Keratinocyte (primary cell): Measurements from ENCODE around the gene AOPEP. TPM values are rescaled to one million over a fixed set of nuclear protein-coding genes. Genes with fewer than 3 reads are reported as not detected.

ENCODE experiments used
- DNase-seq: peaks from one replicate; pipeline ENCODE4 v3.0.0-alpha.2; 2011; ENCODE audit warnings: low read depth, missing footprints, low spot score
- FAIRE-seq: peaks from 2 replicates; lab custom pipeline; 2011; peaks lifted over from hg19 to GRCh38; lab: Jason Lieb, UNC
- H2AFZ ChIP-seq: 2 replicates; pipeline ENCODE4 v1.6.0; 2012; ENCODE audit warnings: low read length, control low read depth, inconsistent platforms; ENCODE audit not compliant: control insufficient read depth
- H3K27ac ChIP-seq: 2 replicates; pipeline ENCODE4 v1.5.1; 2011; ENCODE audit warnings: low read length; ENCODE audit not compliant: control insufficient read depth, insufficient read depth
- H3K27me3 ChIP-seq: 3 replicates; pipeline ENCODE4 v1.6.0; 2011; ENCODE audit warnings: low read length; ENCODE audit not compliant: control insufficient read depth, insufficient read depth; ENCODE audit errors: extremely low read depth
- H3K36me3 ChIP-seq, 2 experiments: 2 replicates in 1 of 2; 3 replicates in 1 of 2; pipeline ENCODE4 v1.5.1; 2011; ENCODE audit warnings: low read length in 2 of 2, mild to moderate bottlenecking in 1 of 2; ENCODE audit not compliant: control insufficient read depth in 2 of 2, insufficient read depth in 2 of 2; ENCODE audit errors: extremely low read depth in 1 of 2
- H3K4me1 ChIP-seq: 3 replicates; pipeline ENCODE4 v1.5.1; 2011; ENCODE audit warnings: low read length; ENCODE audit not compliant: control insufficient read depth, insufficient read depth; ENCODE audit errors: extremely low read depth
- H3K4me2 ChIP-seq: 3 replicates; pipeline ENCODE4 v1.6.0; 2011; ENCODE audit warnings: low read depth, low read length; ENCODE audit not compliant: control insufficient read depth, insufficient read depth; ENCODE audit errors: extremely low read depth
- H3K4me3 ChIP-seq, 3 experiments: fragments of 200-600 bp in 1 of 3; sonication (generic) in 1 of 3; 2 replicates in 2 of 3; 3 replicates in 1 of 3; pipeline ENCODE4 v1.5.1; 2011 to 2016; ENCODE audit warnings: low read length in 3 of 3, mild to moderate bottlenecking in 3 of 3, control low read depth in 2 of 3, inconsistent platforms in 1 of 3, low read depth in 1 of 3, mixed read lengths in 1 of 3, mixed run types in 1 of 3, moderate library complexity in 1 of 3; ENCODE audit not compliant: control insufficient read depth in 2 of 3, insufficient read depth in 2 of 3; ENCODE audit errors: extremely low read depth in 1 of 3
- H3K79me2 ChIP-seq: 2 replicates; pipeline ENCODE4 v1.6.0; 2012; ENCODE audit warnings: low read length; ENCODE audit not compliant: control insufficient read depth, insufficient read depth
- H3K9ac ChIP-seq: 3 replicates; pipeline ENCODE4 v1.6.0; 2011; ENCODE audit warnings: low read length; ENCODE audit not compliant: control insufficient read depth, insufficient read depth; ENCODE audit errors: extremely low read depth
- H3K9me1 ChIP-seq: 3 replicates; pipeline ENCODE4 v1.6.0; 2011; ENCODE audit warnings: low read length; ENCODE audit not compliant: control insufficient read depth, insufficient read depth; ENCODE audit errors: extremely low read depth
- H3K9me3 ChIP-seq: 2 replicates; pipeline ENCODE4 v1.5.1; 2012; ENCODE audit warnings: low read depth, low read length; ENCODE audit not compliant: control insufficient read depth
- H4K20me1 ChIP-seq: 3 replicates; pipeline ENCODE4 v1.6.0; 2011; ENCODE audit warnings: low read length; ENCODE audit not compliant: control insufficient read depth, insufficient read depth; ENCODE audit errors: extremely low read depth
- EZH2 ChIP-seq: IDR thresholded peaks from one replicate; pipeline ENCODE4 v1.6.1; 2012; ENCODE audit warnings: inconsistent platforms, mild to moderate bottlenecking, low read length, moderate library complexity
- dilution Hi-C: fragments of 300-500 bp; cut with MboI; formaldehyde crosslinking; loops from one replicate; pipeline ENCODE4 v1.7.0; 2020; ENCODE audit warnings: low sequenced_read_pairs; ENCODE audit not compliant: extremely low pct_ligation_motif_present
- polyA plus RNA-seq, 5 experiments: library from polyadenylated mRNA; depleted of rRNA in 3 of 5; stranded (reverse) in 3 of 5; stranded (forward) in 1 of 5; unstranded in 1 of 5; fragments of >200 nt; gene quantifications; 1 replicate in 1 of 5; 2 replicates in 3 of 5; 3 replicates in 1 of 5; pipeline versions ENCODE4 v1.2.1 to v1.2.3, GENCODE V29; 2011 to 2012; ENCODE audit warnings: missing spikeins in 2 of 5, low read depth in 1 of 5, low replicate concordance in 1 of 5
- TF ChIP-seq, protein P1 (sequence below), 3 experiments: IDR thresholded peaks in 1 of 3; conservative IDR thresholded peaks in 1 of 3; optimal IDR thresholded peaks in 1 of 3; 2 replicates in 2 of 3; 3 replicates in 1 of 3; pipeline versions ENCODE3 to v1.5.1; 2011; ENCODE audit warnings: low read length in 3 of 3, mild to moderate bottlenecking in 3 of 3, moderate library complexity in 2 of 3, control low read depth in 1 of 3, inconsistent platforms in 1 of 3; ENCODE audit not compliant: insufficient read depth in 2 of 3; ENCODE audit errors: extremely low read depth in 1 of 3

AOPEP gene
- polyA plus RNA-seq, 1 donor (not counting 4 experiments of a cell fraction or from before 2014, with no cell fraction given): 27.0 TPM

DNA sequence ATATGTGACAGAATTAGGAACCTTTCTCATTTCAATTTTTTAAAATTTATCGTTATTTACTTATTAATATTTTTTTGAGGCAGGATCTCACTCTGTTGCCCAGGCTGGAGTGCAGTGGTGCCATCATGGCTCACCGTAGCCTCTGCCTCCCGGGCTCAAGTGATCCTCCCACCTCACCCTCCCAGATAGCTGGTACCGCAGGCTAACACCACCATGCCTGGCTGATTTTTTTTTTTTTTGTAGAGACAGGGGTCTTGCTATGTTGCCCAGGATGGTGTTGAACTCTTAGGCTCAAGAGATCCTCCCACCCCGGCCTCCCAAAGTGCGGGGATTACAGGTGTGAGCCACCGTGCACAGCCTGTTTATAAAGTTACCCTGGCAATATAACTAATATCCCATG, 275.2 kb downstream of the AOPEP start:
- Histone ChIP-seq H3K79me2 (peaks cover 16% of the 10 kb centered on the region), H4K20me1 (no peaks in the 10 kb centered on the region), H3K27me3 (no peaks in the 10 kb centered on the region), H3K27ac (no peak overlapping the region), H3K36me3 (no peaks in the 10 kb centered on the region), H3K4me3 (no peak overlapping the region), H3K9me1 (no peaks in the 10 kb centered on the region), H3K9me3 (no peaks in the 10 kb centered on the region), H3K9ac (no peak overlapping the region), H3K4me1 (peaks cover 4% of the 10 kb centered on the region), H2AFZ (no peak overlapping the region), H3K4me2 (no peak overlapping the region)
- TF ChIP-seq EZH2: no peak
- TF ChIP-seq, protein P1, sequence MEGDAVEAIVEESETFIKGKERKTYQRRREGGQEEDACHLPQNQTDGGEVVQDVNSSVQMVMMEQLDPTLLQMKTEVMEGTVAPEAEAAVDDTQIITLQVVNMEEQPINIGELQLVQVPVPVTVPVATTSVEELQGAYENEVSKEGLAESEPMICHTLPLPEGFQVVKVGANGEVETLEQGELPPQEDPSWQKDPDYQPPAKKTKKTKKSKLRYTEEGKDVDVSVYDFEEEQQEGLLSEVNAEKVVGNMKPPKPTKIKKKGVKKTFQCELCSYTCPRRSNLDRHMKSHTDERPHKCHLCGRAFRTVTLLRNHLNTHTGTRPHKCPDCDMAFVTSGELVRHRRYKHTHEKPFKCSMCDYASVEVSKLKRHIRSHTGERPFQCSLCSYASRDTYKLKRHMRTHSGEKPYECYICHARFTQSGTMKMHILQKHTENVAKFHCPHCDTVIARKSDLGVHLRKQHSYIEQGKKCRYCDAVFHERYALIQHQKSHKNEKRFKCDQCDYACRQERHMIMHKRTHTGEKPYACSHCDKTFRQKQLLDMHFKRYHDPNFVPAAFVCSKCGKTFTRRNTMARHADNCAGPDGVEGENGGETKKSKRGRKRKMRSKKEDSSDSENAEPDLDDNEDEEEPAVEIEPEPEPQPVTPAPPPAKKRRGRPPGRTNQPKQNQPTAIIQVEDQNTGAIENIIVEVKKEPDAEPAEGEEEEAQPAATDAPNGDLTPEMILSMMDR (optimal IDR thresholded peaks at IDR 0.05 in 1 of 3, IDR thresholded peaks at IDR 0.05 in 1 of 3, conservative IDR thresholded peaks at IDR 0.05 in 1 of 3; ENCODE audit: extremely low read depth in 1 of 3, insufficient read depth in 2 of 3, low read length in 3 of 3): no peak
- DNase-seq: no peak
- dilution Hi-C loops: no loop called here
- FAIRE-seq: no peak

DNA sequence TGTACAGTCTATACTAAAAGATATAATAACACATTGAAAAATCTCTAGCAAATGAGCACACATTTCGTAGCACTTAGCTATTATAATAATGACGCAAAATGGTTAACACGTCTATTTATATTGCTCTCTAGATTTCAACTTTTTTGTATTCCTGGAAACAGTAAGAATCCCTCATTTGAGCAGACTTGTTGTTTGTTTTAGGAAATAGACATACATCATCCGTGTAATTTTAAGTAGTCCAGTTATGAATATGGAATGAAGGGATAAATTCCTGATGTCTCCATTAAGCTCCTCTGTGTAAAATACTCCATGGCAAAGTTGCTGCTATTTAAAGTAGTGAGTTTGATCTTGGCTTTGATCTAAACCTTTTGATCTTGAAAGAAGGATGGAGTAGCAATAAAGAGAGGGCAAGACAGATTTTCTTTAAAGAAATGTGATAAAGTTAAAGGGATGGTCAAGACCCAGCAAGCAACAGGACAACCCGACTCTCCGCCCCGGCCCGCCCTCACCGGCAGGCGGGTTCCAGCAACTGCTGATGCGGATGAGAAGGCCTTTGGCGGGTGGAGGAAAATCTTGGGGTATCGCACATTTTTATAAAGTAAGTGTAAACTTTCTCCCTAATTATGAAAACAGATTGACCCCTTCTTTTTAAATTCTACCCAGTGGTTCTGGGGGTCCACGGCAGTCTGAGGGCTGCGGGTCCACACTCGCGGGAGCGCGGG, 277.4 kb downstream of the AOPEP start:
- FAIRE-seq: no peak
- no peak for DNase-seq

More for the DNA sequence above, 277.4 kb downstream of the AOPEP start:
- dilution Hi-C loops: no loop called here
- Histone ChIP-seq H3K9me1 (no peaks in the 10 kb centered on the region), H3K36me3 (peaks cover 0 to 8% of the 10 kb centered on the region in 2 experiments), H3K4me1 (peaks cover 19% of the 10 kb centered on the region), H3K9ac (peak overlapping the region; percentile 89), H2AFZ (peak overlapping the region; percentile 66), H3K4me3 (peak overlapping the region; percentile 71 to 78 (median 77)), H3K79me2 (peaks cover 36% of the 10 kb centered on the region), H3K27ac (peak overlapping the region; percentile 86), H4K20me1 (no peaks in the 10 kb centered on the region), H3K9me3 (no peaks in the 10 kb centered on the region), H3K27me3 (no peaks in the 10 kb centered on the region), H3K4me2 (peak overlapping the region; percentile 84)
- TF ChIP-seq, protein P1 (optimal IDR thresholded peaks at IDR 0.05 in 1 of 3, IDR thresholded peaks at IDR 0.05 in 1 of 3, conservative IDR thresholded peaks at IDR 0.05 in 1 of 3; ENCODE audit: extremely low read depth in 1 of 3, insufficient read depth in 2 of 3, low read length in 3 of 3): no peak
- no peak for TF ChIP-seq EZH2
